Measurements from ENCODE around the gene ANKLE1. TPM values are rescaled to one million over a fixed set of nuclear protein-coding genes. Genes with fewer than 3 reads are reported as not detected.
A peak's percentile ranks its signal among the peaks of the same experiment; 100 is the strongest.
"Not testable (repeated sequence)": the region's sequence is repeated elsewhere in the genome, so short reads cannot be mapped to it uniquely, and the experiment has no call there.

ANKLE1 gene
- total RNA-seq, 1 experiment from 2014 or later, result 1.6 TPM

DNA sequence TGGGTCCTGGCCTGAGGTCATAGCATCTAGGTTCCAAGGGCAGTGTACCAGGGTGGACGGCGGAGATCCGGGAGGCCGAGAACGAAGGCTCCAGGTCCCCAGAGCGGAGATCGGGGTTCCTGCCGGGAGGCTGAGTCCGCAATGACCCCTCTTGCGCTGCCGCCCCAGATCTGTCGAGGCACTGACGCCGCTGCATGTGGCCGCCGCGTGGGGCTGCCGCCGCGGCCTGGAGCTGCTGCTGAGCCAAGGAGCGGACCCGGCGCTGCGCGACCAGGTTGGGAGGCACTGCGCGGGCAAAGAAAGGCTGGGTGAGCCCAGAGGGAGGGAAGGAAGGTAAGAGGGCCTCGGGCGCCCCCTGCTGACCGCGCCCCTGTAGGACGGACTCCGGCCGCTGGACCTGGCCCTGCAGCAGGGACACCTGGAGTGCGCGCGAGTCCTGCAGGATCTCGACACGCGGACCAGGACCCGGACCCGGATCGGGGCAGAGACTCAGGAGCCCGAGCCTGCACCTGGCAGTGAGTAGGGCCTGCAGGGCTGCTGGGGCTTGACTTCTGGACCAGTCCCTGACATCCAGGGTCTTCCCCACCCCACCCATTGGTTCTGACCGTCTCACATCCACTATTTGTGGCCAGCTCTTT lies 906 bp downstream of the ANKLE1 start:
- DNase-seq (ENCODE audit: low read depth), result peak; percentile 93

DNA sequence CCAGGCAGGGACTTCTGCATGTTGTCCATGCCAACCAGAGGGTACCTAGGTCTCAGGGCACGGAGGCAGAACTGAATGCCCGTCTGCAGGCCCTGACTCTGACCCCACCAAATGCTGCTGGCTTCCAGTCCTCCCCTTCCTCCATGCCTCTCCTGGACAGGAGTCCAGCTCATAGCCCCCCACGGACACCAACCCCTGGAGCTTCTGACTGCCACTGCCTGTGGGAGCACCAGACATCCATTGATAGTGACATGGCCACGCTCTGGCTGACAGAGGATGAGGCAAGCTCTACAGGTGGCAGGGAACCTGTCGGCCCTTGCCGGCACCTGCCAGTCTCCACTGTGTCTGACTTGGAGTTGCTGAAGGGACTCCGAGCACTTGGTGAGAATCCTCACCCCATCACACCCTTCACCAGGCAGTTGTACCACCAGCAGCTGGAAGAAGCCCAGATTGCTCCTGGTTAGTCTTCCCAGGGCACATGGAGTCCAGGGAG lies 1.8 kb downstream of the ANKLE1 start:
- DNase-seq (ENCODE audit: low read depth), result no peak

DNA sequence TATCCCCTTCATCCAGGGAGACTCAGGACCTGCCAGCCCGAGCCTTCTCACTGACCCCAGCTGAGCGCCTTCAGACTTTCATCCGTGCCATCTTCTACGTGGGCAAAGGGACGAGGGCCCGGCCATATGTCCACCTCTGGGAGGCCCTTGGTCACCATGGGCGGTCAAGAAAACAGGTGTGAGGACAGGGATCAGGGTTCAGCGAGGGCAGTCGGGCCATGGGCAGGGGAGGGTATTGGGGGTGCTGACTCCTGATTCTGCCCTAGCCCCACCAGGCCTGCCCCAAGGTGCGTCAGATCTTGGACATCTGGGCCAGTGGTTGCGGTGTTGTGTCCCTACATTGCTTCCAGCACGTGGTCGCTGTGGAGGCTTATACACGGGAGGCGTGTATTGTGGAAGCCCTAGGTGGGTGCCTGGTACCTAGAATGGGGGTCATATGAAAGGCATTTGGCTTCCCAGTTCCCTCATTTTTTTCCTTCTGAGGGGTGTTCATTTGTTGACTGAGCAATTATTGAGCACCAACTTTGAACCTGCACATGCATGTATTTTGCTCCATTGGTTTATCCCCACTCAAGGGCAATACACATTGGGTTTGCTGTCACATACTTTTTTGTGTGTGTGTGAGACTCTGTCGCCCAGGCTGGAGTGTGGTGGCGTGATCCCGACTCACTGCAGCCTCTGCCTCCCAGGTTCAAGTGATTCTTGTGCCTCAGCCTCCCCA lies 3.9 kb downstream of the ANKLE1 start:
- DNase-seq (ENCODE audit: low read depth), result no peak

DNA sequence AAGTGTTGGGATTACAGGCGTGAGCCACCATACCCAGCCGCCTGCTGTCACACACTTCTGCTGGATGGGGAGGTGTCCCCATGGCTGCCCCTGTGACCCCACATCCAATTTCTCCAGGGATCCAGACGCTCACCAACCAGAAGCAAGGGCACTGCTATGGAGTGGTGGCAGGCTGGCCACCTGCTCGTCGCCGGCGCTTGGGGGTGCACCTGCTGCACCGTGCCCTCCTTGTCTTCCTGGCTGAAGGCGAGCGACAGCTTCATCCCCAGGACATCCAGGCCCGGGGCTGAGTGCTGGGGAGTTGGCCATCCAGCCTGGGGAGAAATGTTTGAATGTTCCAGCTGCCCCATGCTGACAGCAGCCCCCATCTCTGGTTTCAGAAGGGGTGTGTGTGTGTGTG lies 4.6 kb downstream of the ANKLE1 start:
- no peak for DNase-seq (ENCODE audit: low read depth)

DNA sequence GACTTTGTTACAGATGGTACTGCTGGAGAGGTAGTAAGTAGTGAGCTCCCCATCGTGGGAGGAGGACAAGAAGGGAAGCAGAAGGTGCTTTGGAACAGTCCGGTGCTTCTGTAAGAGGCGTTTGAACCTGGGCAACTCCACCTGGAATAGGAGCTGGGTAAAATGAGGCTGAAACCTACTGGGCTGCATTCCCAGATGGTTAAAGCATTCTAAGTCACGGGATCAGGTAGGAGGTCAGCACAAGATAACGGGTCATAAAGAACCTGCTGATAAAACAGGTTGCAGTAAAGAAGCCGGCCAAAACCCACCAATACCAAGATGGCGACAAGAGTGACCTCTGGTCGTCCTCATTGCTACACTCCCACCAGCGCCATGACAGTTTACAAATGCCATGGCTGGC lies 5.1 kb downstream of the ANKLE1 start:
- DNase-seq (ENCODE audit: low read depth), result no peak

DNA sequence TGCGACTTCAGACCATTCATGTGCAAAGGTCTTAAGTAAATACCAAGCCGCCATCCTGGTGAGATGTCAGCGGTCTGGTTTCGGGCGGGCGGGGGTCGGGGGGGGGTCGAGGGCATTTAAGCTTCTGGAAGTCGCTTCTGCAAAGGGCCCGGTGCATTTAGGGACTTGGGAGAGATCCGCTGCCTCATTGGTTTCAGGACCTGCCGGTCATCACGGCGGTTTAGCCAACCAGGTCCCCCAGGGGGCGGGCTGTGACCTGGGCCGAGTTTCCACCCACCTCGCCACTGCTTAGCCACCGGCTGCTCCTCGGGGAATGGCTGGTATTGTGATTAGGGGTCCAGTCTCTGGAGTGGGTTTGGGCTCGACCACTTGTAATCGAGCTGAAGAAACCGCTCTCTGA lies 7.8 kb downstream of the ANKLE1 start:
- DNase-seq (ENCODE audit: low read depth), result peak; percentile 83

DNA sequence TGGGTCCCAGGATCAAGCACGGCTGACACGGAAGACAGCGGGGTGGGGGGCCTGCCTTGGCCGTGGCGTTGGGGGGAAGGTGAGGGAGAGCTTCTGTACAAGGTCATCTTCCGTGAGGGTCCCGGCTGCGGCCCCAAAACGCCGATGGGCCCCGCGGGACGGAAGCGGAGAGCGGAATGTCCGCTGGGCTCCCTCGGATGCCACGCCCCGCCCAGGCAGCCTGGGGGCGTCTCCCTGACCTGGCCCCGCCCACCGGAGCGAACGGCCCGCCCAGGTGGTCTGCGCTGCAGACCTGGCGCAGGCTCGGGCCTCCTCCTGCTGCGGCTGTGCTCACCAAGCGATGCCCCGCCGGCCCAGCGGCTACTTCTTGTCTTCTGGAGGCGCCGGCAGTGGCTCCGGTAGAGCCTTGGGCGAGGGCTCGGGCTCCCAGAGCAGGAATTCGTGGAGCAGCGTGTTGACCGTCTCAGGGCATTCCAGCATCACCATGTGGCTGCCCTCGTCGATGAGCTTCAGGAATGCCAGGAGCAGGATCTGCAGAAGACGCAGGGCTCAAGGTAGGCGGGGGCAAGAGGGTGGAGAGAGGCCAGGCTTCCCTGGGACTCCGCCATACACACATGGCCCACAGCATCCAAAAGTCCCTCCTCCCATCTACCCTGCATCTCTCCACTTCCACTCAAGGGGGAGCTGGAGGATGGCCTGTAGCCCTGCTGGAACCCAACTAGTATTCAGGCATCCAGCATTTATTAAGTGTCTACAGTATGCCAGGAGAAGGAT lies 10.8 kb downstream of the ANKLE1 start:
- DNase-seq (ENCODE audit: low read depth), result peak; percentile 92

DNA sequence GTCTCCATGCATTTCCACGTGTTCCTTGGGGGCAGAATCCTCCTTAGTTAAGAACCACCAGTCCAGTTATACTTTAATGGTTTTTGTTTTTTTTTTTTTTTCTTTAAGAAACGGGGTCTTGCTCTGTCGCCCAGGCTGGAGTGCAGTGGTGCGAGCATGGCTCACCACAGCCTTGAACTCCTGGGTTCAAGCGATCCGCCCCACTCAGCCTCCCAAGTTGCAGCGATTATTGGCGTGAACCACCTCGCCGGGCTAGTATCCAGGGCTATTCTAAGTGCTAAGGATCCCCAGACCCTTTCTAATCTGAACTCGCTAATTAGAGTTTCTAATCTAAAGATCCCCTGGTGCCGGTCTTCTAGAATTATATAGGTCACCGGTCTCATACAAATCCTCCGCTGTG lies 11.9 kb downstream of the ANKLE1 start:
- no peak for DNase-seq (ENCODE audit: low read depth)

DNA sequence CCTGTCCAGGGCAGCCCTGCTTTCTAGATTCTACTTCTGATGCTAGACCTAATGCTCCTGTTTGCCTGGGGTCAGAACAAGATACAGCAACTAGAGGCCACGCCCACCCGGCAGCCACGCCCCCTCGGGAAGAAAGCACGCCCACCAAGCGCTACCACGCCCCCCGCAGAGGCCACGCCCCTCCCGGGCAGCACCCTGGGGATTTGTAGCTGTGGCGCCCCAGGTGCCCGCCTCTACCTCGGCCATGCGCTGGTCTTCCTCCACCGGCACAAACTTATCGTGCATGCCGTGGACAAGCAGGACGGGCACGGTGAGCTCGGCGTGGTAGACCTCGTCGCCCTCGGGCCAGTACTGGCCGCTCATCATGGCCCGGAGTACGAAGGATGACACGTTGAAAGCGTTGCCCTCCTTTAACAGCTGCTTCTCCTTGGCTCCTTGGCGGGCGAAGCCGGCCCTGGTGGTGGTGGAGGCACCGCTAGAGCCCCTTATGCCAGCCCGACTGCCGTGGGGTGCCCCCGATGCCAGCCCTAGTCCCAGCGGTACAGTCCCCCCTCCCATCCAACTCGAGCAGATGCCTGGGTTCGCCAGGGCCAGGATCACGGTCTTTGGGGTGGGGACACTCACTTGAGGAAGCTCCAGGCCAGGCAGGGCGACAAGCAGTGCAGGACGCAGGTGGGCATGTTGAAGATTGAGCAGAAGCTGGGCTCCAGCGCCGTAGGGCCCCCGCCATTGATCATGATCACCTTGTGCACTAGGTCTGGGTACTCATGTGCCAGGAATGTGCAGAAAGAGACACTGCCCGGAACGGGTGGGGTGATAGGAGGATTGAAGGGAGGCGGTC lies 12.6 kb downstream of the ANKLE1 start:
- DNase-seq (ENCODE audit: low read depth), result peak; percentile 44

DNA sequence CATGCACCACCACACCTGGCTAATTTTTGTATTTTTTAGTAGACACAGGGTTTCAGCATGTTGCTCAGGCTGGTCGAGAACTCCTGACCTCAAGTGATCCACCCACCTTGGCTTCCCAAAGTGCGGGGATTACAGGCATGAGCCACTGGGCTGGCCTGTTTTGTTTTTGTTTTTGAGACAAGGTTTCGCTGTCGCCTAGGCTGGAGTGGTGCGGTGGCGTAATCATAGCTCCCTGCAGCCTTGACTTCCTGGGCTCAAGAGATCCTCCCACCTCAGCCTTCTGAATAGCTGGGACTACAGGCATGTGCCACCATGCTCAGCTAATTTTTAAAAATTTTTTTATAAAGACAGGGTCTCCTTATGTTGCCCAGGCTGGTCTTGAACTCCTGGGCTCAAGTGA lies 13.8 kb downstream of the ANKLE1 start:
- DNase-seq (ENCODE audit: low read depth), result not testable (repeated sequence)

DNA sequence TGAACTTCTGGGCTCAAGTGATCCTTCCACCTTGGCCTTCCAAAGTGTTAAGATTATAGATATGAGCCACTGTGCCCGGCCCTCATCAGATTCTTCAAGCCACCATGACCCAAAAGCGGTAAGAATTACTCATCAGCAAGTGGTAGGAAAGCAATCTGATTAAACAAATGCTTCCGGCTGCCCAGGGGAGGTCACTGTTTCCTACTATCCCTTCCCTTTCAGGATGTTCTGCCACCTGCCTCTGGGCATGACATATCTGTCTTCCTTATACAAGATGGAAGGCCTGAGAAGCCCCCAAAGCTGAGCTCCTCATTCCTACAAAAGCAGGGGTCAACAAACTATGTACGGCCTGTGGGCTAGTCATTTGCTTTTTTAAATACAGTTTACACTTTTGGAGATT lies 14.6 kb downstream of the ANKLE1 start:
- peak; percentile 76 for DNase-seq (ENCODE audit: low read depth)

DNA sequence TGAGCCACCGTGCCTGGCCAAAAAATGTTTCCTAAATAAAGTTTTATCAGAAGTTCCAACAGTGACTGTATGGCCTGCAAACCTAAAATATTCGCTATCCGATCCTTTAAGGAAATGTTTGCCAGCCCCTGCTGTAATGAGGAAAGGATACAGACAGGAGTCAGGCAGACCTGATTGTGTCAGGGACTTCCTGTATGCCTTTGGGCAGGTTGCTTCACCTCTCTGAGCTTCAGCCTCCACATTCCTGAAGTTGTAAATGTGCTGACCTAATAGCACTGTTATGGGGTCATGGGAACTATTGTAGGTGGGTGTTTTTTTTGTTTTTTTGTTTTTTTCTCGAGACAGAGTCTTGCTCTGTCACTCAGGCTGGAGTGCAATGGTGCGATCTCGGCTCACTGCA lies 15.3 kb downstream of the ANKLE1 start:
- DNase-seq (ENCODE audit: low read depth), result no peak

DNA sequence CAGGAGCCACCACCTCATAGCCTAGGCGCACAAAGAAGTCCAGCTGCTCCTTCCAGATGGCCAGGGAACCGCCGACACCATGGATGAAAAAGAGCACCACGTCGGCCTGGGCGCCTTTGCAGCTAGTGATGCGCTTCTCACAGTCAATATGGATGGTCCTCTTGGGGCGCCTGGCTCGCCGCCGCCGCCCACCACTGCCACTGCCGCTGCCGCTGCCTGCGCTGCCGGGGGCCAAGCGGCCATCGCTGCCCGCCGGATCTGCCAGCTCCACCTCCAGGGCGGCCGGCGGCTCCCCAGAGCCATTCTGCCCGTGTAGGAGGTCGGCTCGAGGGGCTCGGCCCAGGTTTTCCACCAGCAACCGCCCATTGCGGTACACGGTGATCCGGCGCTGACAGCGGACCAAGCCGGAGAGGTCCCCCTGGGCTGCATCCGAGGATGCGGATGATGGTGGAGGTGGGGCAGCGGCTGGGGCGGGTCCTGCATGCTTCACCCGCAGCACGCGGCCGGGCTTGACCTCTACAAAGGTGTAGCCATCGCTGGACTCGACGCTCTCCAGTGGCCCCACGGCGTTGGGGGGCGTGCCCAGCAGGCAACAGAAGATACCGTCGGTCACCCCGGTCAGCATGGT lies 19.4 kb downstream of the ANKLE1 start:
- no peak for DNase-seq (ENCODE audit: low read depth)

DNA sequence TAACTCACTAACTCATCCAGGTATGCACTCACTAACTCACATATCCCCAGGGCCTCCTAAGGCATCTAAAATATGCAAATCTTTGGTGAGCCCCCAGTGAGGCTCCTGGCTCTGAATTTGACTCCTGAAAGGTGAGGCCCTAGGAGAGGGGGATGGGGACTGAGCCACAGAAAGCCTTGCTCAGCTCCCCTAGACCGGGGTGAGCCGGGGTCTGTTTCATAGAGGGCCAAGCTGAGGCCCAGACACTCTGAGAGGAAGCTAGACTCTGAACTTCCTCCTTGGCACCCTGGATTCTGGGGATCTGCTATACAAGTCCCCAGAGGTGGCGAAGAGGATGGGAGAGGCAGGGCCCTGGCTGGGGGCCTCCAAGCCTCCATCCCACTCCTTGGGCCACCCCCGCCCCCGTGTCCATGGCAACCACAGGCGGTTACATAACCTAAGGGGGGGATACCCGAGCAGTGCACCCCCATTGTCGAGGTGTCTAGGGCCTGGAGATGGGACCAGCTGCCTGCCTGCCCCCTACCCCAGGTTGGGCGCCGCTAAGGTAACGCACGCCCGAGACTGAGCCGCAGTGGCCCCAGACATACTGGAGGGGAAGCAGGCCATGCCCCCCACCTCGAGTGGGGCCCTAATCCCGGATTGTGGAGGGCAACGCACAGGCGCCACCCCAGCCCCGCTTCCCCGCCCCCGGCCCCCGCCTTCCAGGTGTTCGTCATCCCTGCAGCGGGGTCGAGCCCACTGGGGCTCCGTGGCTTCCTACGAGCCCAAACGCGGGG lies 20.9 kb downstream of the ANKLE1 start:
- no peak for DNase-seq (ENCODE audit: low read depth)

DNA sequence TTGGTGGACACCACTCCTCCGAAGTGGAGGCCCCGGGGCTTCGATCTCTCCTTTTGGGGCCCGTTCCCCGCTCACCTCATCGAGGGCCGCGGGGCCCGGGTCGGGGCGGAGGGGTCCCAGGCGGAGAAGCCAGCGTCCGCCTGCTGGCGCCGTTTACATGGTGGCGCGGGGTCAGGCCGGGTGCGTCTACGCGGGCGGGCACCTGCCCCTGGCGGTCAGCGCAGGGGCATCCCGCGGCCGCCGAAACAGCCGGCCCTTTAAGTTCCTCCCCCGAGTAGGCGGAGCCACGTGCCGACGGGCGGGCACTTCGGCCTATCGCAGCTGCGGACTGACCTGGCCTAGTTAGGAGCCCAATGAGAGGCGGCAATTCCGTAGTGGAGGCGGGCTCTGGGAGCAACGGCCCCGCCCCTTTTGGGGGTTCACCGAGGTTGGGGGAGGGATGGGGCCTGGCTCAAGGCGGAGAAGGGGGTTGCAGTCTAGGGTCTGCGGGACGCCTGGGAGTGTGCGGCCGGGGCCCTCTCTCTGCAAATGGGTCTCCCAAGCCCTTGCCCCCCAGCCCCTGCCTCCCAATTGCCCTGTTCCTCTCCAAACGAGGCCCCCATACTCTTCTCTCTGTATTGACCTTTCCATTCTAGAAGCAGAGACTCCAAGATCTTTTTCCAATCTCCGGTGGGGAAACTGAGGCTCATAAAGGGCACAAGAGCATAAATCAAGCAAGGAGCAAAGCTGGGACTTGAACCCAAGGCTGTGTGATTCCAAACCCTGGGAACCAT lies 21.7 kb downstream of the ANKLE1 start, which contains the start of gene ABHD8:
ABHD8 (minus strand) TSS at position 259 of the 773 bp plus-strand sequence. CDS start 1,809 bp downstream, outside the sequence.
- peak; percentile 95 for DNase-seq (ENCODE audit: low read depth)

DNA sequence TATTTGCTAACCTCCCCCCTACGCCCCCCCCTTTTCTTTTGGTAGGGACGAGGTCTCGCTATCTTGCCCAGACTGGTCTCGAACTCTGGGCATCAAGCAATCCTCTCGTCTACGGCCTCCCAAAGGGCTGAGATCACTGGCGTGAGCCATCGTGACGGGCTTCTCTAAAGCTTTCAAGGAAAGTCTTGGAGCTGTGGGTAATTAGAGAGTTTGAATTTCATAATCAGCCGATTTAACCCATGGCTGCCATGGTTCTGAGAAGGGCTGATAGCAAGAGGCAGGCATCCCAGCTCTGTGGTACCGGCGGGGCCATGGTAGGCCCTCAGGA lies 22.2 kb downstream of the ANKLE1 start:
- no peak for DNase-seq (ENCODE audit: low read depth)

DNA sequence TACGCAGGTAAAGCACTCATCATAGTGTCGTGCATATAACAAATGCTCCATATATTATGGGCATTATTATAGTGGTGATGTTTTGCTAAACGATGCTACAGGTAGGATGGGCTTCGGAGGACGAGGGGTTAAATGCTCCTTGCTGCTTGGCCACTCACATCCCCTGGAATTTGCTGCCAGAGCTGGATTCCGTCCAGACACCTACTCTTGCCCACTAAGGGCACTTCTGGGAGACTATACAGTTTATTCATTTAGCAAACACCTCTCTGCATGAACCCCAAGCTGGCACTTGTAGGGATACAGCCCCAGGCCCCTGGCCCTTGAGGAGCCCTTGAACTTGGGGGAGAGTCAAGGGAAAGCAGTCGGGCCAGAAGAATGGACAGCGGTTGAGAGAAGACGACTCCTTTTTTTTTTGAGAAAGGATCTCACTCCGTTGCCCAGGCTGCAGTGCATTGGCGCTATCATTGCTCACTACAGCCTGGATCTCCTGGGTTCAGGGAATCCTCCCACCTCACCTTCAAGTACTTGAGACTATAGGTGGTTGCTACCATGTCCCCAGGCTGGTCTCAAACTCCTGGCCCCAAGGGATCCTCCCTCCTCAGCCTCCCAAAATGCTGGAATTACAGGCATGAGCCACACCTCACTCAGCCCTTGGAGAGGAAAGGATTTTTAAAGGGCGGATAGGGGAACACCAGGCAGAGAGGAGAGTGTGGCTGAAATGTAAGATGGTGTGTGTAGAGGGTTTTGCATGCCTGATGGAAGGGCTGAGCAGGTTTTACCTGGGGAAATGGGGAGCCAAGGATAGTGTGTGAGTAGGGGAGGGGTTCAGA lies 22.9 kb downstream of the ANKLE1 start:
- DNase-seq (ENCODE audit: low read depth), result no peak

DNA sequence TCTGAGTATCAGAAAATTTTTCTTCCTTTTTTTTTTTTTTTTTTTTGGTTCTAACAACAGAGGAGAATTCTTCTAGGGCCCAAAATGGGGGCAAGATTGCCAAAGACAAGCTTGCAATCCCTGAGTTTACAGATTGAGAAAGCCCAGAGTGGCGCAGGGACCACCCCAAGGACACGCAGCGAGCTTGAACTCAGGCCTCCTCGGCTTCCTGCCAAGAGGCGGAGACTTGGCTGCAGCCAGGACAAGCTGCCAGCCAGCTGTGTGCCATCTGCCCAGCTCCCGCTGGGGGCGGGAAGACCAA lies 23.5 kb downstream of the ANKLE1 start:
- no peak for DNase-seq (ENCODE audit: low read depth)
